K562 (cell line): ENCODE results near the gene PITHD1. TPM values are rescaled to one million over a fixed set of nuclear protein-coding genes. Genes with fewer than 3 reads are reported as not detected.

Experiments
- BCOR ChIP-seq: fragments of 450-650 bp; IDR thresholded peaks from 2 replicates; pipeline ENCODE4 v1.6.1; 2016
- CBX5 ChIP-seq: IDR thresholded peaks from 2 replicates; pipeline ENCODE4 v1.6.1; 2014; ENCODE audit warnings: low read depth, borderline replicate concordance
- CC2D1A ChIP-seq: fragments of 450-650 bp; IDR thresholded peaks from 2 replicates; pipeline ENCODE4 v1.6.1; 2017; ENCODE audit warnings: mild to moderate bottlenecking
- ELK3 ChIP-seq: fragments of 450-650 bp; formaldehyde crosslinking; IDR thresholded peaks from 2 replicates; pipeline ENCODE4 v1.4.0; 2020; ENCODE audit warnings: mild to moderate bottlenecking
- HDAC8 ChIP-seq: fragments of 450-650 bp; IDR thresholded peaks from 2 replicates; pipeline ENCODE4 v1.6.1; 2016; ENCODE audit warnings: mild to moderate bottlenecking, missing genetic modification characterization, moderate library complexity, missing compliant biosample characterization
- HDGF ChIP-seq: fragments of 450-650 bp; IDR thresholded peaks from 2 replicates; pipeline ENCODE4 v1.6.1; 2016
- ZNF124 ChIP-seq: sonication (generic); formaldehyde crosslinking; IDR thresholded peaks from 2 replicates; pipeline ENCODE4 v1.8.1; 2022; ENCODE audit warnings: missing genetic modification reagents
- polyA plus RNA-seq, 8 experiments: library from polyadenylated mRNA; depleted of rRNA in 4 of 8; stranded (reverse) in 5 of 8; unstranded in 3 of 8; fragments of >200 nt; fragmentation: Nextera tagmentation in 2 of 8; fragmentation: Illumina TruSeq in 1 of 8; extraction: Ambion mirVana in 2 of 8; extraction: Trizol in 1 of 8; gene quantifications; 2 replicates each; pipeline versions ENCODE4 v1.2.1 to v1.2.3, GENCODE V29; 2011 to 2014; ENCODE audit warnings: inconsistent platforms in 1 of 8, missing spikeins in 1 of 8
- total RNA-seq, 7 experiments: library from RNA; depleted of rRNA in 6 of 7; stranded (reverse); fragments of >200 nt in 6 of 7; fragmentation: Illumina TruSeq in 2 of 7; extraction: Trizol in 2 of 7; gene quantifications; 2 replicates each; pipeline versions ENCODE4 v1.2.1 to v1.2.3, GENCODE V29; 2011 to 2021; ENCODE audit warnings: low replicate concordance in 1 of 7
- TF ChIP-seq, protein P1 (sequence below): fragments of 200-800 bp; sonication (Bioruptor generic); IDR thresholded peaks from 2 replicates; pipeline ENCODE4 v1.6.1; 2016; ENCODE audit warnings: missing genetic modification characterization, missing compliant biosample characterization
- TF ChIP-seq, protein P2 (sequence below): sonication (generic); formaldehyde crosslinking; IDR thresholded peaks from 2 replicates; pipeline ENCODE4 v1.9.0; 2022; ENCODE audit warnings: mild to moderate bottlenecking, missing genetic modification reagents
- TF ChIP-seq, protein P3 (sequence below), 2 experiments: fragments of 450-650 bp in 1 of 2; sonication (generic) in 1 of 2; formaldehyde crosslinking in 1 of 2; IDR thresholded peaks; 2 replicates each; pipeline versions ENCODE4 v1.7.1 to v1.9.0; 2016 to 2022; ENCODE audit warnings: inconsistent platforms in 1 of 2, mild to moderate bottlenecking in 1 of 2, missing genetic modification reagents in 1 of 2

PITHD1 gene
- total and polyA plus RNA-seq, 9 of the 15 experiments (the other 6 are each of a cell fraction or from before 2014, with no cell fraction given) = 46.5 to 175 (median 149) TPM

GRCh38 chr1:23809751-23810171 lies 31.5 kb downstream of the PITHD1 start (continued):
- TF ChIP-seq, protein P1, sequence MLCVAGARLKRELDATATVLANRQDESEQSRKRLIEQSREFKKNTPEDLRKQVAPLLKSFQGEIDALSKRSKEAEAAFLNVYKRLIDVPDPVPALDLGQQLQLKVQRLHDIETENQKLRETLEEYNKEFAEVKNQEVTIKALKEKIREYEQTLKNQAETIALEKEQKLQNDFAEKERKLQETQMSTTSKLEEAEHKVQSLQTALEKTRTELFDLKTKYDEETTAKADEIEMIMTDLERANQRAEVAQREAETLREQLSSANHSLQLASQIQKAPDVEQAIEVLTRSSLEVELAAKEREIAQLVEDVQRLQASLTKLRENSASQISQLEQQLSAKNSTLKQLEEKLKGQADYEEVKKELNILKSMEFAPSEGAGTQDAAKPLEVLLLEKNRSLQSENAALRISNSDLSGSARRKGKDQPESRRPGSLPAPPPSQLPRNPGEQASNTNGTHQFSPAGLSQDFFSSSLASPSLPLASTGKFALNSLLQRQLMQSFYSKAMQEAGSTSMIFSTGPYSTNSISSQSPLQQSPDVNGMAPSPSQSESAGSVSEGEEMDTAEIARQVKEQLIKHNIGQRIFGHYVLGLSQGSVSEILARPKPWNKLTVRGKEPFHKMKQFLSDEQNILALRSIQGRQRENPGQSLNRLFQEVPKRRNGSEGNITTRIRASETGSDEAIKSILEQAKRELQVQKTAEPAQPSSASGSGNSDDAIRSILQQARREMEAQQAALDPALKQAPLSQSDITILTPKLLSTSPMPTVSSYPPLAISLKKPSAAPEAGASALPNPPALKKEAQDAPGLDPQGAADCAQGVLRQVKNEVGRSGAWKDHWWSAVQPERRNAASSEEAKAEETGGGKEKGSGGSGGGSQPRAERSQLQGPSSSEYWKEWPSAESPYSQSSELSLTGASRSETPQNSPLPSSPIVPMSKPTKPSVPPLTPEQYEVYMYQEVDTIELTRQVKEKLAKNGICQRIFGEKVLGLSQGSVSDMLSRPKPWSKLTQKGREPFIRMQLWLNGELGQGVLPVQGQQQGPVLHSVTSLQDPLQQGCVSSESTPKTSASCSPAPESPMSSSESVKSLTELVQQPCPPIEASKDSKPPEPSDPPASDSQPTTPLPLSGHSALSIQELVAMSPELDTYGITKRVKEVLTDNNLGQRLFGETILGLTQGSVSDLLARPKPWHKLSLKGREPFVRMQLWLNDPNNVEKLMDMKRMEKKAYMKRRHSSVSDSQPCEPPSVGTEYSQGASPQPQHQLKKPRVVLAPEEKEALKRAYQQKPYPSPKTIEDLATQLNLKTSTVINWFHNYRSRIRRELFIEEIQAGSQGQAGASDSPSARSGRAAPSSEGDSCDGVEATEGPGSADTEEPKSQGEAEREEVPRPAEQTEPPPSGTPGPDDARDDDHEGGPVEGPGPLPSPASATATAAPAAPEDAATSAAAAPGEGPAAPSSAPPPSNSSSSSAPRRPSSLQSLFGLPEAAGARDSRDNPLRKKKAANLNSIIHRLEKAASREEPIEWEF = 0 out of 2 replicates have a peak, but pooled peaks have one; percentile 53
- no peak for TF ChIP-seq ELK3
- TF ChIP-seq, protein P2, sequence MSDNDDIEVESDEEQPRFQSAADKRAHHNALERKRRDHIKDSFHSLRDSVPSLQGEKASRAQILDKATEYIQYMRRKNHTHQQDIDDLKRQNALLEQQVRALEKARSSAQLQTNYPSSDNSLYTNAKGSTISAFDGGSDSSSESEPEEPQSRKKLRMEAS (CRISPR knock-in tag) = peak; percentile 48
- no peak for TF ChIP-seq ZNF124
- TF ChIP-seq, protein P3, sequence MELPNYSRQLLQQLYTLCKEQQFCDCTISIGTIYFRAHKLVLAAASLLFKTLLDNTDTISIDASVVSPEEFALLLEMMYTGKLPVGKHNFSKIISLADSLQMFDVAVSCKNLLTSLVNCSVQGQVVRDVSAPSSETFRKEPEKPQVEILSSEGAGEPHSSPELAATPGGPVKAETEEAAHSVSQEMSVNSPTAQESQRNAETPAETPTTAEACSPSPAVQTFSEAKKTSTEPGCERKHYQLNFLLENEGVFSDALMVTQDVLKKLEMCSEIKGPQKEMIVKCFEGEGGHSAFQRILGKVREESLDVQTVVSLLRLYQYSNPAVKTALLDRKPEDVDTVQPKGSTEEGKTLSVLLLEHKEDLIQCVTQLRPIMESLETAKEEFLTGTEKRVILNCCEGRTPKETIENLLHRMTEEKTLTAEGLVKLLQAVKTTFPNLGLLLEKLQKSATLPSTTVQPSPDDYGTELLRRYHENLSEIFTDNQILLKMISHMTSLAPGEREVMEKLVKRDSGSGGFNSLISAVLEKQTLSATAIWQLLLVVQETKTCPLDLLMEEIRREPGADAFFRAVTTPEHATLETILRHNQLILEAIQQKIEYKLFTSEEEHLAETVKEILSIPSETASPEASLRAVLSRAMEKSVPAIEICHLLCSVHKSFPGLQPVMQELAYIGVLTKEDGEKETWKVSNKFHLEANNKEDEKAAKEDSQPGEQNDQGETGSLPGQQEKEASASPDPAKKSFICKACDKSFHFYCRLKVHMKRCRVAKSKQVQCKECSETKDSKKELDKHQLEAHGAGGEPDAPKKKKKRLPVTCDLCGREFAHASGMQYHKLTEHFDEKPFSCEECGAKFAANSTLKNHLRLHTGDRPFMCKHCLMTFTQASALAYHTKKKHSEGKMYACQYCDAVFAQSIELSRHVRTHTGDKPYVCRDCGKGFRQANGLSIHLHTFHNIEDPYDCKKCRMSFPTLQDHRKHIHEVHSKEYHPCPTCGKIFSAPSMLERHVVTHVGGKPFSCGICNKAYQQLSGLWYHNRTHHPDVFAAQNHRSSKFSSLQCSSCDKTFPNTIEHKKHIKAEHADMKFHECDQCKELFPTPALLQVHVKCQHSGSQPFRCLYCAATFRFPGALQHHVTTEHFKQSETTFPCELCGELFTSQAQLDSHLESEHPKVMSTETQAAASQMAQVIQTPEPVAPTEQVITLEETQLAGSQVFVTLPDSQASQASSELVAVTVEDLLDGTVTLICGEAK (IDR thresholded peaks at IDR 0.05) = no peak
- TF ChIP-seq, protein P3 (CRISPR knock-in tag; IDR thresholded peaks at IDR 0.05) = no peak
- TF ChIP-seq HDGF = 0 out of 2 replicates have a peak, but pooled peaks have one; percentile 24
- 0 out of 2 replicates have a peak, but pooled peaks have one; percentile 68 for TF ChIP-seq CC2D1A
- TF ChIP-seq CBX5 = no peak
- TF ChIP-seq HDAC8 (tag) = 0 out of 2 replicates have a peak, but pooled peaks have one; percentile 31
- TF ChIP-seq BCOR = 0 out of 2 replicates have a peak, but pooled peaks have one; percentile 47
